ENCODE results near the gene ZBTB3. TPM values are rescaled to one million over a fixed set of nuclear protein-coding genes. Genes with fewer than 3 reads are reported as not detected.

The ZBTB3 gene
- total and polyA plus RNA-seq, 2 of the 13 experiments (the other 11 are each of a cell fraction or from before 2014, with no cell fraction given), result 3.4 to 5.2 TPM

GRCh38 chr11:62728171-62728988 is 25.6 kb downstream of the ZBTB3 start, which contains the start of gene TTC9C (continued):
- no peak for TF ChIP-seq ZNF883 (CRISPR knock-in tag; IDR thresholded peaks at IDR 0.05; ENCODE audit: not compliant biosample characterization)
- peak; percentile 55; the same call in 1 of the 2 replicates for TF ChIP-seq NFYC (CRISPR knock-in tag; IDR thresholded peaks at IDR 0.05)
- TF ChIP-seq CEBPB (IDR thresholded peaks at IDR 0.05; ENCODE audit: borderline replicate concordance, low read depth, low read length), result no peak
- no peak for TF ChIP-seq MIER2 (CRISPR knock-in tag; IDR thresholded peaks at IDR 0.05)
- no peak for TF ChIP-seq NFYB (CRISPR knock-in tag; IDR thresholded peaks at IDR 0.05)
- TF ChIP-seq GABPA (IDR thresholded peaks at IDR 0.05; ENCODE audit: low read depth, low read length), result peak; percentile 79
- peak; percentile 95 for TF ChIP-seq GABPA (CRISPR knock-in tag; IDR thresholded peaks at IDR 0.05; ENCODE audit: low read depth)
- TF ChIP-seq ZNF782 (CRISPR knock-in tag; IDR thresholded peaks at IDR 0.05; ENCODE audit: borderline replicate concordance), result peak; percentile 65; the same call in 1 of the 2 replicates
- no peak for TF ChIP-seq ZKSCAN8 (CRISPR knock-in tag; IDR thresholded peaks at IDR 0.05; ENCODE audit: borderline replicate concordance)
- TF ChIP-seq ZNF746 (CRISPR knock-in tag; IDR thresholded peaks at IDR 0.05), result no peak
- no peak; the same call in none of the 2 replicates for TF ChIP-seq CCDC6 (CRISPR knock-in tag; IDR thresholded peaks at IDR 0.05)
- no peak; the same call in 1 of the 2 replicates for TF ChIP-seq ZNF556 (CRISPR knock-in tag; IDR thresholded peaks at IDR 0.05; ENCODE audit: borderline replicate concordance)
- TF ChIP-seq MXD1 (CRISPR knock-in tag; IDR thresholded peaks at IDR 0.05), result 0 out of 2 replicates have a peak, but pooled peaks have one; percentile 48
- TF ChIP-seq FOXA3 (CRISPR knock-in tag; IDR thresholded peaks at IDR 0.05), result no peak
- TF ChIP-seq BRF2 (CRISPR knock-in tag; IDR thresholded peaks at IDR 0.05), result no peak
- no peak for TF ChIP-seq ZNF460 (CRISPR knock-in tag; IDR thresholded peaks at IDR 0.05; ENCODE audit: borderline replicate concordance)
- peak; percentile 99 for TF ChIP-seq NR2C2 (CRISPR knock-in tag; IDR thresholded peaks at IDR 0.05; ENCODE audit: borderline replicate concordance)
- TF ChIP-seq HOMEZ (CRISPR knock-in tag; IDR thresholded peaks at IDR 0.05; ENCODE audit: low read depth), result no peak
- no peak for TF ChIP-seq ZNF296 (CRISPR knock-in tag; conservative IDR thresholded peaks at IDR 0.05)
